GM15510 (cell line): ENCODE results near the gene RAB9A.
A peak's percentile ranks its signal among the peaks of the same experiment; 100 is the strongest.

Experiments used
- POLR2A ChIP-seq: IDR thresholded peaks from 3 replicates; pipeline ENCODE4 v1.6.1; 2011; ENCODE audit warnings: borderline replicate concordance; ENCODE audit not compliant: insufficient read length; ENCODE audit errors: extremely low read depth

RAB9A gene

GRCh38 chrX:13719192-13719856 lies 30.4 kb downstream of the RAB9A start:
- TF ChIP-seq POLR2A = no peak

GRCh38 chrX:13721371-13721770 lies 32.4 kb downstream of the RAB9A start:
- TF ChIP-seq POLR2A = no peak

GRCh38 chrX:13721819-13722519 lies 33.0 kb downstream of the RAB9A start:
- no peak for TF ChIP-seq POLR2A

- no peak for TF ChIP-seq POLR2A
Measured at GRCh38 chrX:13732246-13733067, 43.5 kb downstream of the RAB9A start.

GRCh38 chrX:13733506-13733905 lies 44.6 kb downstream of the RAB9A start:
- no peak for TF ChIP-seq POLR2A

GRCh38 chrX:13734278-13735172 lies 45.6 kb downstream of the RAB9A start, which contains the start of the genes OFD1 and TRAPPC2:
Gene OFD1, plus strand, starts transcription at chrX:13734748. Its CDS starts 324 bp downstream, at chrX:13735072.
Gene TRAPPC2, minus strand, starts transcription at chrX:13734620. Its CDS starts 14,657 bp downstream, at chrX:13719963.
- peak; percentile 70 for TF ChIP-seq POLR2A

- no peak for TF ChIP-seq POLR2A
Measured at GRCh38 chrX:13741695-13742094, 52.8 kb downstream of the RAB9A start.

GRCh38 chrX:13742397-13743176 lies 53.7 kb downstream of the RAB9A start:
- no peak for TF ChIP-seq POLR2A

- no peak for TF ChIP-seq POLR2A
Measured at GRCh38 chrX:13747836-13748235, 58.9 kb downstream of the RAB9A start.

GRCh38 chrX:13748486-13748885 lies 59.6 kb downstream of the RAB9A start:
- no peak for TF ChIP-seq POLR2A

- no peak for TF ChIP-seq POLR2A
Measured at GRCh38 chrX:13750204-13750603, 61.3 kb downstream of the RAB9A start.

- TF ChIP-seq POLR2A = no peak
Measured at GRCh38 chrX:13750812-13751211, 61.9 kb downstream of the RAB9A start.

- no peak for TF ChIP-seq POLR2A
Measured at GRCh38 chrX:13752141-13752540, 63.2 kb downstream of the RAB9A start.
